Brain microvascular endothelial cell (primary cell): ENCODE results near the gene CRY1.
A peak's percentile ranks its signal among the peaks of the same experiment; 100 is the strongest.

ENCODE experiments used
- DNase-seq: peaks from one replicate; pipeline ENCODE4 v3.0.0-alpha.2; 2020
- H3K27ac ChIP-seq: fragments of 250-450 bp; sonication (Bioruptor Pico); 2 replicates; pipeline ENCODE4 v1.5.1; 2020; ENCODE audit warnings: mild to moderate bottlenecking, moderate library complexity
- H3K27me3 ChIP-seq: fragments of 250-450 bp; sonication (Bioruptor Pico); replicated peaks from 2 replicates; pipeline ENCODE4 v1.5.1; 2020; ENCODE audit warnings: mild to moderate bottlenecking
- H3K36me3 ChIP-seq: fragments of 250-450 bp; sonication (Bioruptor Pico); replicated peaks from 2 replicates; pipeline ENCODE4 v1.5.1; 2020; ENCODE audit warnings: mild to moderate bottlenecking
- H3K4me3 ChIP-seq: 2 replicates; pipeline ENCODE4 v1.5.1; 2011; ENCODE audit warnings: low read depth, mild to moderate bottlenecking, control low read depth, low read length, moderate library complexity
- in situ Hi-C: cut with HindIII; loops from 2 replicates; pipeline ENCODE4 v1.10.0; 2017; ENCODE audit warnings: low sequenced_read_pairs, low pct_ligation_motif_present
- TF ChIP-seq, protein P1 (sequence below): IDR thresholded peaks from 2 replicates; pipeline ENCODE4 v1.5.1; 2011; ENCODE audit warnings: low read depth, mild to moderate bottlenecking, moderate library complexity, low read length, control low read depth, inconsistent platforms; ENCODE audit errors: missing control alignments

Gene CRY1

DNA sequence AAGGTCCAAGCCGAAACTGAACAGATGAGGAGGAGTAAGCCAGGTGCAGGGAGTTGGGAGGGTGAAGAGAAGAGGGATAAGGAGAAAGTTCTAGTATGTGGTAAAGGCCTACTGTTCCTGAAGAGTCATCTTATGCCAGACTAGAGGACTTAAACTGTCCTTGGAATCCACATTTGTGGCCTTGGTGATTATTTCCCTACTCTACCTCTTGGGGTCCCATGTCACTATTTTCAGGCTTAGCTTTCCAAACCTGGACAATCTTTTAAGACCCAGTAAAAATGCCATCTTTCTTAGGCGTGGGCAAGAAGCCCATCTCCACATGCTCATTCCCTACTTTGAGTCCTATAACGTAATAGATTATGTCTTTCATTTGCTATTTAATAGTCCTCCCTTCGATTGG lies 40.1 kb upstream of the CRY1 start:
- no peak for DNase-seq
- no peaks in the 10 kb centered on the region for H3K36me3 ChIP-seq
- in situ Hi-C loops: loop anchor here (25.0 kb wide), 1 partner anchor 479 kb away; no protein-coding TSS in a partner anchor
- TF ChIP-seq, protein P1, sequence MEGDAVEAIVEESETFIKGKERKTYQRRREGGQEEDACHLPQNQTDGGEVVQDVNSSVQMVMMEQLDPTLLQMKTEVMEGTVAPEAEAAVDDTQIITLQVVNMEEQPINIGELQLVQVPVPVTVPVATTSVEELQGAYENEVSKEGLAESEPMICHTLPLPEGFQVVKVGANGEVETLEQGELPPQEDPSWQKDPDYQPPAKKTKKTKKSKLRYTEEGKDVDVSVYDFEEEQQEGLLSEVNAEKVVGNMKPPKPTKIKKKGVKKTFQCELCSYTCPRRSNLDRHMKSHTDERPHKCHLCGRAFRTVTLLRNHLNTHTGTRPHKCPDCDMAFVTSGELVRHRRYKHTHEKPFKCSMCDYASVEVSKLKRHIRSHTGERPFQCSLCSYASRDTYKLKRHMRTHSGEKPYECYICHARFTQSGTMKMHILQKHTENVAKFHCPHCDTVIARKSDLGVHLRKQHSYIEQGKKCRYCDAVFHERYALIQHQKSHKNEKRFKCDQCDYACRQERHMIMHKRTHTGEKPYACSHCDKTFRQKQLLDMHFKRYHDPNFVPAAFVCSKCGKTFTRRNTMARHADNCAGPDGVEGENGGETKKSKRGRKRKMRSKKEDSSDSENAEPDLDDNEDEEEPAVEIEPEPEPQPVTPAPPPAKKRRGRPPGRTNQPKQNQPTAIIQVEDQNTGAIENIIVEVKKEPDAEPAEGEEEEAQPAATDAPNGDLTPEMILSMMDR: peak; percentile 24
- no peak overlapping the region for H3K27ac ChIP-seq
- H3K4me3 ChIP-seq: no peak overlapping the region
- H3K27me3 ChIP-seq: no peaks in the 10 kb centered on the region

DNA sequence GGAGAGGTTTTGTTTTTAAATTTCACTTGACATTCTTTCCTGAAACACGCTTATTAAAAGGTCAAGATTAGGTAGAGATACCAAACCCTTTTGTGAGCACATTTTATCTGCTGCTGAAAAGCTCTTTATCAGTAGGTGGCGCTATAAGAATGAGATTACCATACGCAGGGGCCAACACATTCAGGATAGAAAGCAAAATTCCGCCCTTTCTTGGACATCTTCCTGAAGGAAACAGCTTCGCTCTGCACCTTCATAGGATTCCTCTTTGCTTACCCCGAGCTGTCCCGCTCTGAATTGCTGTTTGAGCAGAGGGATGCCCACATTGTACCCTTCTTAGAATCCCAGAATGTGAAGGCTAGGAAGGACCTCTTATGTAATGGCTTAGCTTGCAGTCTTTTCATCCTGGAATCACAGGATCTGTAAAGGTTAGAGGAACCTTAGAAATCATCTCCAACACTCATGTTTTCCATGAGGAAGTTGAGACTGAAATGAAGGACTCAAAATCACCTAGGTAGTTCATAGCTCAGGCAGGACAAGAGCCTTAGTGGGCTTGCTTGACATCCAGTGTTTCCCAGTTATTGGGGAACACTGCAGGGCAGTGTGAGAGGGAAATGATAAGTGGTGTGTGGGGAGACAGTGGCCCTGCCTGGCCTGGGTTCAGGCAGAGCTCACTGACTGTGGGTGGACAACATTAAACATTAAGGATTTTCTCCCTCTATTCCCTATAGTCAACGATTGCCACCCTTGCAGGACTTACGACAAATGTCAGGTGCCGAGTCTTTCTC lies 38.7 kb upstream of the CRY1 start:
- TF ChIP-seq, protein P1: peak; percentile 78
- no peak overlapping the region for H3K4me3 ChIP-seq
- in situ Hi-C loops: loop anchor here (25.0 kb wide), 1 partner anchor 480 kb away; no protein-coding TSS in a partner anchor
- no peaks in the 10 kb centered on the region for H3K36me3 ChIP-seq
- H3K27ac ChIP-seq: no peak overlapping the region
- no peaks in the 10 kb centered on the region for H3K27me3 ChIP-seq
- DNase-seq: peak; percentile 44

DNA sequence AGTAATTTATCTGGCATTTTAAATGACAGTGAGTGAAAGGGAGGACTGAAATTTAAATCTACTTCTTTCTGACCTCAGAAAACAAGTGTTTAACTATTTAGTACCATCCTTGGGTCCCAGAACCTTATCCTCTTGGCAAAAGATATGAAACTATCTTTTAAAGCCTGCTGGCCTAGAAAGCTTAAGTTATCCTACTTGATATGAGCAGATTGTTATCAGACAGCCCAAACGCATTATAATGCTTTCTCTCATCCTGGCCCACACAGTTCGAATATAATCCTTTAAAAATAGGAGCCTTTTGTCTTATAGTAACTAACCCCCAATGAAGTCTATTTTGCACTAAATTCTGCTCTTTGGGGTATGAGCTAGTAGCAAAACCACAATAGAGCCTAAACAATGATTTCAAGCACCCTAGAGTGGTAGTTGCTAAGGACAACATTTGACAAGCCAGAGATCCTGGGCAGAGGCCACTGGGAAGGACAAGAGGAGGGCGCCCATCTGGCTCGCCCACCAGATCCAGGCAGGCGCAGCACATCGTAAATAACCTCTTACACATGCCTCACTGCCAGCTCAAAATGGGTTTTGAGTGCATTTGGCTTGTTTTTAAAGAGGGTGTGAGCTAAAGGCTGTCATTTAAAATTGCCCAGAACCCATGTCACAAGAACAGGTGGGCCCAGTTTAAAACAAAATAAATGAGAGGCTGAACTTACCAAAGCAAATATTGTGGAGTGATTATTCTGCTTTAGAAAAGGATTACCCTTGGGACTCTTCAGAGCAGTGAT lies 37.7 kb upstream of the CRY1 start:
- Histone ChIP-seq H3K27me3 (no peaks in the 10 kb centered on the region), H3K4me3 (no peak overlapping the region), H3K36me3 (no peaks in the 10 kb centered on the region), H3K27ac (no peak overlapping the region)
- no peak for DNase-seq
- in situ Hi-C loops: loop anchor here (25.0 kb wide), 1 partner anchor 481 kb away; no protein-coding TSS in a partner anchor
- TF ChIP-seq, protein P1: no peak

DNA sequence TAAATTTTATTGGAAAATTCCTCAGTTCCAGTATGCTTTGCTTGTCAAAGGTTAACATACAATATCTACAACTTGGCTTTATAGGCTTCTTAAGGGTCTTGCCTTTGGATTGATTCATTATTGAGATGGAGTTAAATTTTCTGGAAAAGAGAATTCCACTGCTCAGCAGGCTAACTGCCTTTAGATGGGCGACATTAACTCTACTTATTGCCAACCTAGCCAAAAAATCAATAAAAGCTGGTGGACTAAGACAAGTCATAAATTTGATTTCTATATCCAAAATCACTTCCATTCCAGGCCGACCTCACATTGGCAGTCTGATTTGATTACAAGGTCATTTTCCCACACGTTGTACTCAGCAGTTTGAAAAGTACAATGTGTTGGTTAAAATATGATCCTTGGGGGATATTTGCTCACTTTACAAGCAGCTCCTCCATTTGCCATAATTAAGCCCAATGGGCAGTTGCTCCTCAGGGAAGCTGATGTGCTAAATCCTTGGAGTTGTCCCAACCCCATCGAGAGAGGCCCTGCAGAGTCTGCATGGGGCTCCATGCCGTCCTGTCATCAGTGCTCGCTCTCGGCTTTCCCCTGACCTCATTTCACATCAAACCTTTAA lies 36.1 kb upstream of the CRY1 start:
- TF ChIP-seq, protein P1: no peak
- Histone ChIP-seq H3K4me3 (no peak overlapping the region), H3K36me3 (no peaks in the 10 kb centered on the region), H3K27ac (no peak overlapping the region), H3K27me3 (no peaks in the 10 kb centered on the region)
- DNase-seq: no peak
- in situ Hi-C loops: loop anchor here (25.0 kb wide), 1 partner anchor 483 kb away; no protein-coding TSS in a partner anchor

DNA sequence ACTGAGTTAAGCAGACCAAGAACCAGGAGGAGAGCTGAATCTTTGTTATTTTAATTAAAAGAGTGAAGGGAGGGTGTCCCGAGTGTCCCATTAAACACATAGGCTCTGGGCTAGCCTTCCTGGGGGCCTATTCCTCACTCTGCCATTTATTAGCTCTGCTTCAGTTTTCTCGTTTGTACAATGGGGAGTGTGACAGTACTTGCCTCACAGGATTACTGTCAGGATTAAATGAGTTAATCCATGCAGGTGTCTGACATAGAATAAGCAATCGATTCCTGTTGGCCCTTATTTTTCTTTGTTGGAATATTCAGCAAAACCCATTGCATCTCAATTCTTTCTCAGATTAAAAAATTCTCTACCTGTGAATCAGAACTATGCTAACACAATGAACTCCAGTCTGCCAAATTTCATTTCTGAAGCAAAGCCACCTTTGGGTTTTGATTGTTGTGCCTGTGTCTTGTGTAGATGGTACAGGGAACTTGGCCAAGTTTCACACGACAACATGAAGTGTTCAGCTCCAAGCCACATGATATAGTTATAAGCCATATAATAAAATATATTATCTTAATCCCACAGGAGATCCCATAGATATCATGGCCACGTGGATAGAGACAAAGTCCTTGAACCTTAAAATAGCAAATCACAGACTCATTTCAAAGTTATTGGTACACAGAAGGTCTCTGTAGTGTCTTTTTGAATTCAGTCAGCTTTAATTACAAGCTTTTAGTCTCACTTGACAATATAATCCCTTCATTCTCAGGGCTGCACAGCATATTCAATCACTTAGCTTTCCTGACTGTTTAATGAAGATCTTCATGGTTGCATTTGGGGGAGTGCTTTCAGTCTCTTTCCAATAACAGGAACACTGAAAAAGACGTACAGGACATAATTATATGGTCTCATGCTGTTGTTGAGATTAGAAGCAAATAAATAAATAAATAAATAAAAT lies 34.4 kb upstream of the CRY1 start:
- no peak overlapping the region for H3K27ac ChIP-seq
- TF ChIP-seq, protein P1: no peak
- DNase-seq: no peak
- H3K27me3 ChIP-seq: no peaks in the 10 kb centered on the region
- no peak overlapping the region for H3K4me3 ChIP-seq
- in situ Hi-C loops: loop anchor here (25.0 kb wide), 1 partner anchor 485 kb away; no protein-coding TSS in a partner anchor
- no peaks in the 10 kb centered on the region for H3K36me3 ChIP-seq
